Measurements from ENCODE around the gene CEP112.
"Not testable (repeated sequence)": the region's sequence is repeated elsewhere in the genome, so short reads cannot be mapped to it uniquely, and the experiment has no call there.

CEP112 gene

DNA sequence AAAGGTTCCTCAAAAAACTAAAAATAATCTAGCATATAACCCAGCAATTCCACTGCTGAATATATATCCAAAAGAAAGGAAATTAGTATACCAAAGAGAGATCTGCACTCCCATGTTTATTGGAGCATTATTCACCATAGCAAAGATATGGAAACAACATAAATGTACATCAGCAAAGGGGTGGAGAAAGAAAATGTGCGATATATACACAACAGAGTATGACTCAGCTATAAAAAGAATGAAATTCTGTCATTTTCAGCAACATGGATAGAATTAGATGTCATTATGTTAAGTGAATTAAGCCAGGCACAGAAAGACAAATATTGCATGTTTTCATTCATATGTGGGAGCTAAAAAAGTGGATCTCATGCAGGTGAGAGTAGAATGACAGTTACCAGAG lies 350.8 kb downstream of the CEP112 start:
- no peak overlapping the region for H3K4me3 ChIP-seq (ENCODE audit: low read depth, low read length)
- TF ChIP-seq, protein P1, sequence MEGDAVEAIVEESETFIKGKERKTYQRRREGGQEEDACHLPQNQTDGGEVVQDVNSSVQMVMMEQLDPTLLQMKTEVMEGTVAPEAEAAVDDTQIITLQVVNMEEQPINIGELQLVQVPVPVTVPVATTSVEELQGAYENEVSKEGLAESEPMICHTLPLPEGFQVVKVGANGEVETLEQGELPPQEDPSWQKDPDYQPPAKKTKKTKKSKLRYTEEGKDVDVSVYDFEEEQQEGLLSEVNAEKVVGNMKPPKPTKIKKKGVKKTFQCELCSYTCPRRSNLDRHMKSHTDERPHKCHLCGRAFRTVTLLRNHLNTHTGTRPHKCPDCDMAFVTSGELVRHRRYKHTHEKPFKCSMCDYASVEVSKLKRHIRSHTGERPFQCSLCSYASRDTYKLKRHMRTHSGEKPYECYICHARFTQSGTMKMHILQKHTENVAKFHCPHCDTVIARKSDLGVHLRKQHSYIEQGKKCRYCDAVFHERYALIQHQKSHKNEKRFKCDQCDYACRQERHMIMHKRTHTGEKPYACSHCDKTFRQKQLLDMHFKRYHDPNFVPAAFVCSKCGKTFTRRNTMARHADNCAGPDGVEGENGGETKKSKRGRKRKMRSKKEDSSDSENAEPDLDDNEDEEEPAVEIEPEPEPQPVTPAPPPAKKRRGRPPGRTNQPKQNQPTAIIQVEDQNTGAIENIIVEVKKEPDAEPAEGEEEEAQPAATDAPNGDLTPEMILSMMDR (conservative IDR thresholded peaks at IDR 0.05; ENCODE audit: low read depth, low read length), result no peak
- no peak for DNase-seq (ENCODE audit: low read depth)

DNA sequence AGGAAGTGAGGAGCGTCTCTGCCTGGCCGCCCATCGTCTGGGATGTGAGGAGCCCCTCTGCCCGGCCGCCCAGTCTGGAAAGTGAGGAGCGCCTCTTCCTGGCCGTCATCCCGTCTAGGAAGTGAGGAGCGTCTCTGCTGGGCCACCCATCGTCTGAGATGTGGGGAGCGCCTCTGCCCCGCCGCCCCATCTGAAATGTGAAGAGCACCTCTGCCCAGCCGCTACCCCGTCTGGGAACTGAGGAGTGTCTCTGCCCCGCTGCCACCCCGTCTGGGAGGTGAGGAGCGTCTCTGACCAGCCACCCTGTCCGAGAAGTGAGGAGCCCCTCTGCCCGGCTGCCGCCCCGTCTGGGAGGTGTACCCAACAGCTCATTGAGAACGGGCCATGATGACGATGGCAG lies 354.7 kb downstream of the CEP112 start:
- DNase-seq (ENCODE audit: low read depth), result not testable (repeated sequence)

DNA sequence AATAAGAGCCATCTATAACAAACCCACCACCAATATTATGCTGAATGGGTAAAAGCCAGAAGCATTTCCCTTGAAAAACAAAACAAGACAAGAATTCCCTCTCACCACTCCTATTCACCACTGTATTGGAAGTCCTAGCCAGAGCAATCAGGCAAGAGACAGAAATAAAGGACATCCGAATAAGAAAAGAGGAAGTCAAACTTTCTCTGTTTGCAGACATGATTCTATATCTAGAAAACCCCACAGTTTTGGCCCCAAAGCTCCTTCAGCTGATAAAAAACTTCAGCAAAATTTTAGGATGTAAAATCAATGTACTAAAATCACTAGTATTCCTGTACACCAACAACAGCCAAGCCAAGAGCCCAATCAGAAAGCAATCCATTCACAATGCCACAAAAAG lies 358.7 kb downstream of the CEP112 start:
- DNase-seq (ENCODE audit: low read depth), result no peak
- TF ChIP-seq, protein P1 (conservative IDR thresholded peaks at IDR 0.05; ENCODE audit: low read depth, low read length), result no peak
- no peak overlapping the region for H3K4me3 ChIP-seq (ENCODE audit: low read depth, low read length)

More for the DNA sequence above, 354.7 kb downstream of the CEP112 start:
- H3K4me3 ChIP-seq (ENCODE audit: low read depth, low read length), result not testable (repeated sequence)

DNA sequence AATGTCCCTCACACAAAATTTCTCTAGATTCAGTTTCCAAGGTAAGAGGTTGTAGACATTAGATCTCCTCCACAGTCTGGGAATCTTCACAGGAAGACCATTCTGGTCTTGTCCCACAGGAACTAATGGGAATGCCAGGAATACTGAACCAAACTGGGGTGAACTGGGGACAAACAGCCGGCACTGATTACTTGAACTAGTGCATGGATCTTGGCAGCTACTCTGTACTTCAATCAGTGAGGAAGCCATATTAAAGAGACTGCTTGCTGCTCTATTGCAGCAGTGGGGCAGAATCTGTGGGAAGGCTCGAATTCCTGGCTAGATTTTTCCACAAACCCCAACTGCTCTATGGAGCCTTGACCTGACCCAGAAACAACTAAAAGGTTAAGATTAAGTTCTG lies 361.6 kb downstream of the CEP112 start:
- H3K4me3 ChIP-seq (ENCODE audit: low read depth, low read length), result no peak overlapping the region
- no peak for DNase-seq (ENCODE audit: low read depth)
- TF ChIP-seq, protein P1 (conservative IDR thresholded peaks at IDR 0.05; ENCODE audit: low read depth, low read length), result no peak

DNA sequence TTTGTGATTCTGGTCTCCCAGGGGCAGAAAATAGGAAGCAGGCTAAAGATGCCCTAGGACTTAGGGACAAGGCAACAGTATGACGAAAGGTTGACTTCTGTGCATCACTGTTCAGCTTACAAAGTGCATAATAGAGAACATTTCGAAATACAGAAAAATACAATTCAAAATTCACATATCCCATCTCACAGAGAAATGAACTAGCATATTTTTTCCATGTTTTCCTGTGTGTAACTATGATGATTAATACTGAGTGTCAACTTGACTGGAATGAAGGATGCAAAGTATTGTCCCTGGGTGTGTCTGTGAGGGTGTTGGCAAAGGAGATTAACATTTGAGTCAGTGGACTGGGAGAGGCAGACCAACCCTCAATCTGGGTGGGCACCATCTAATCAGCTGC lies 365.4 kb downstream of the CEP112 start:
- DNase-seq (ENCODE audit: low read depth); H3K4me3 ChIP-seq (ENCODE audit: low read depth, low read length): not testable (repeated sequence)

DNA sequence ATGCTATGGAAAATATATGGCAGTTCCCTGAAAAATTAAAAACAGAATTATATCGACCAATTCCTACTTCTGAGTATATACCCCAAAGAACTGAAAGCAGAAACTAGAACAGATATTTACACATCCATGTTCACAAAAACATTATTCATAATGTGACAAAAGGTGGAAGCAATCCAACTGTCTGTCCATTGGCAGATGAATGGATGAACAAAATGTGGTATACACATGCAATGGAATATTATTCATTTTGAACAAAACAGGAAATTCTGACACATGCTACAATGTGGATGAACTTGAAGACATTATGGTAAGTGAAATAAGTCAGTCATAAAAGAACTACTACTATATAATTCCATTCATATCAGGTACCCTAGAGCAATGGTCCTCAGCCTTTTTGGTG lies 367.0 kb downstream of the CEP112 start:
- DNase-seq (ENCODE audit: low read depth), result no peak
- TF ChIP-seq, protein P1 (conservative IDR thresholded peaks at IDR 0.05; ENCODE audit: low read depth, low read length), result no peak
- H3K4me3 ChIP-seq (ENCODE audit: low read depth, low read length), result no peak overlapping the region

DNA sequence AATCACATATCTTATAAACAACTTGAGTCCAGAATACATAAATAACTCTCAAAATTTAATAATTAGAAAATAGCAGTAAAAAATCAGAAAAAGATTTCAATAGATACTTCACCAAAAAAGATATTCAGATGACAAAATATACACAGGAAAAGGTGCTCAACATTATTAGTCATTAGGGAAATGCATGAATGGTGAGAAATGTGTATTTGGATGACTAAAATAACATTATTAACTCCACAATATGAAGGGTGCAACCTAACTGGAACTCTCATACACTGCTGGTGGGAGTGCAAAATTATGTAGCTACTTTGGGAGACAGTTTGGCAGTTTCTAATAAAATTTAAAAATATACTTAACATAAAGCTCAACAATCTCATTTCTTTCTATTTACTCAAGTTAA lies 368.2 kb downstream of the CEP112 start:
- no peak for DNase-seq (ENCODE audit: low read depth)
- H3K4me3 ChIP-seq (ENCODE audit: low read depth, low read length), result no peak overlapping the region
- TF ChIP-seq, protein P1 (conservative IDR thresholded peaks at IDR 0.05; ENCODE audit: low read depth, low read length), result no peak

DNA sequence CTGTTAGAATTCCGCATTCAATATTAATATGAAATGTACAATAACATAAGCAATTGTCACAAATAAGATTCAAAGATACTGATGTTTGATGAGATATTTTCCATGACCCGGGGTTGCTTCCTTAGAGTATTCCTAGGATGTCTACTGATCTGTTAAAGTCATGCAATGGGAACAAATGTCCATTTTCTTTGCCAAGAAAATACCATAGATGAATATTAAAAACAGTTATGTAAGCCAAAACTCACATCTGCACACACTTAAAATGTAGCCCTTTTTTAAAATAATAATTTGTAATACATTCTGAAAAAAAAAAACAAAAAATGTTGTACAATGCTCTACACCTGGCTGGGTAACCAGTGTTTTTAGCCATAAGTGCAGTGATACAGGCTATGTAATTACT lies 371.1 kb downstream of the CEP112 start:
- no peak for DNase-seq (ENCODE audit: low read depth)
- TF ChIP-seq, protein P1 (conservative IDR thresholded peaks at IDR 0.05; ENCODE audit: low read depth, low read length), result no peak
- no peak overlapping the region for H3K4me3 ChIP-seq (ENCODE audit: low read depth, low read length)
